ENCODE results near the gene TCF21. TPM values are rescaled to one million over a fixed set of nuclear protein-coding genes. Genes with fewer than 3 reads are reported as not detected.
A peak's percentile ranks its signal among the peaks of the same experiment; 100 is the strongest.
"Not testable (repeated sequence)": the region's sequence is repeated elsewhere in the genome, so short reads cannot be mapped to it uniquely, and the experiment has no call there.

The TCF21 gene
- total RNA-seq, 1 donor from 2014 or later = not detected

DNA sequence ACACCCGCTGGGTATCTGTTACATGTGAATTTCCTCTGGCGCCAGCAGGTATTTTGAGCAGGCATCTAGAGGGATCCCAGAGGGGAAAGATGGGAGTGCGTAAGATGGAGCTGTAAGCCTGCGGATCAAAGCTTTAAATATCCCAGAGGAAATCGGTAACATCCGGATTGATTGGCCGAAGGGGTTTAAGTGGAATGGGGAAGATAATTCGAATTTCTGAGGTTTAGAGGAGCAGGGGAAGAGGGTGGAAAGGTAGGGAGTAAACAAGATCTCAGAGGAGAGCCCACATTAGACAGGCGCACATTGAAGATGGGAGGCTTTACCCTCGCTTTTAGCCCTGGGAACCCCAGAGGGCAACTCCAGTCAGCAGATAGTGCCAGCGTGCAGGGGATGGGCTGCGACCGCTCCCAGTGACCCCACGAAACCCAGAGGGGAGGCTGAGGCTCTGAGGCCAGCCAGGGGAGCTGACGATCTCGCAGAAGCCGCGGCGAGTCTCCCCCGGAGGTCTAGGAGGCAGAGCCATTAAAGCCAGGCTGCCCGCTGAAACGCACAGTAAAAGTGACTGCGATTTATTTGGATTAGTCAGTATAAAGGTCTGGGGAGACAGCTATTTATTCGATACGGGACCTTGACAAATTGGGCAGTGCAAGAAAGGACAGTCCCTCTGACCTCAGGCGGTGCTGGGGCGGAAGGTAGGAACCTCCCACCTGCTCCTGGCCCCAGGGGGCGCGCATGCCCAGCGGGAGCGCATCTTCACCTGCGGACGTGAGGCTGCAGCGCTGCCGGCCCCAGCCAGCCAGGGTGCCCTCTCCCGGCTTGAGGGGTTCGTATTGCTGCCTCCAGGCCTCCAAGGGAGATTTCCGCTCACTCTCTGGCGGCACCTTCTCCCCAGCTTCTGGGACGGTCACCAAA lies 34.3 kb upstream of the TCF21 start:
- Mint-ChIP-seq H3K4me3 (ENCODE audit: low read depth) (peak overlapping the region; percentile 71), H3K36me3 (ENCODE audit: insufficient read depth) (no peaks in the 10 kb centered on the region), H3K27ac (no peak overlapping the region), H3K27me3 (peaks cover 49% of the 10 kb centered on the region), H3K4me1 (ENCODE audit: low read depth) (peaks cover 15% of the 10 kb centered on the region), H3K9me3 (ENCODE audit: low read depth) (no peaks in the 10 kb centered on the region)
- DNase-seq (ENCODE audit: low spot score, unreplicated experiment) = peak; percentile 51
- TF ChIP-seq, protein P1, sequence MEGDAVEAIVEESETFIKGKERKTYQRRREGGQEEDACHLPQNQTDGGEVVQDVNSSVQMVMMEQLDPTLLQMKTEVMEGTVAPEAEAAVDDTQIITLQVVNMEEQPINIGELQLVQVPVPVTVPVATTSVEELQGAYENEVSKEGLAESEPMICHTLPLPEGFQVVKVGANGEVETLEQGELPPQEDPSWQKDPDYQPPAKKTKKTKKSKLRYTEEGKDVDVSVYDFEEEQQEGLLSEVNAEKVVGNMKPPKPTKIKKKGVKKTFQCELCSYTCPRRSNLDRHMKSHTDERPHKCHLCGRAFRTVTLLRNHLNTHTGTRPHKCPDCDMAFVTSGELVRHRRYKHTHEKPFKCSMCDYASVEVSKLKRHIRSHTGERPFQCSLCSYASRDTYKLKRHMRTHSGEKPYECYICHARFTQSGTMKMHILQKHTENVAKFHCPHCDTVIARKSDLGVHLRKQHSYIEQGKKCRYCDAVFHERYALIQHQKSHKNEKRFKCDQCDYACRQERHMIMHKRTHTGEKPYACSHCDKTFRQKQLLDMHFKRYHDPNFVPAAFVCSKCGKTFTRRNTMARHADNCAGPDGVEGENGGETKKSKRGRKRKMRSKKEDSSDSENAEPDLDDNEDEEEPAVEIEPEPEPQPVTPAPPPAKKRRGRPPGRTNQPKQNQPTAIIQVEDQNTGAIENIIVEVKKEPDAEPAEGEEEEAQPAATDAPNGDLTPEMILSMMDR (IDR thresholded peaks at IDR 0.05; ENCODE audit: unreplicated experiment) = peak; percentile 55

DNA sequence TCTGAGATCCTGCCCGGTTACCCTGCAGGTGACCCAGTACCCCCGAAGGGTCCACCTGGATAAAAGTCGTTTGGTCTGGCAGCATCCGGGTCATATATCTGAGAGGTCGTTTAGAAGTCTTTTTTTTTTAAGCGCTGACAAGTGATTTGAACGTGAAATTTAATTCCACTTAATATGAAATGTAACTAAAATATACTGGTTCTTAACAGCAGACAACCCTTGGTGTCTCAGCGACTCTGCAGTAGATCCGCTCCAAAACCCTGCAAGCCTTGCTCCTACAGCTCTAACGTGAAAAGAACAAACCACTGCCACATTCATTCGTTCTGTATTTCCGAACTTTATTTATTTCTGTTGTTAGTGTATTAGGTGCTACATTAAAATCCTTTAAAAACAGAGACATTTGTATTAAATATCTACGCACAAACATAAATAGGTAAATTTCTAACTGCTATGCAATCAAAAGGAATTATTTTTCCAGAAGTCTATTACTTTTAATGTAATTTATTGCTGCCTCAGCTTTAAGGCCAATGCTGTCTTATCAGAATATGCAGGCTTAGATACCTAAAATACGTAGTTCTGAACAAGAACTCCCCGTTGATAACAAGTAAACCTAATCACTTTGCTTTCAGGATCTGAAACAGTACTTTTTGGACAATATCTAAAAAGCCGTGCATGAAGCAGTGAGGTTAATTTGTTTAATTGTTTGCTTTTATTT lies 33.5 kb upstream of the TCF21 start:
- DNase-seq (ENCODE audit: low spot score, unreplicated experiment) = no peak
- Mint-ChIP-seq H3K27ac (no peak overlapping the region), H3K27me3 (peaks cover 46% of the 10 kb centered on the region), H3K9me3 (ENCODE audit: low read depth) (peaks cover 4% of the 10 kb centered on the region), H3K4me1 (ENCODE audit: low read depth) (peaks cover 15% of the 10 kb centered on the region), H3K4me3 (ENCODE audit: low read depth) (peak overlapping the region; percentile 71), H3K36me3 (ENCODE audit: insufficient read depth) (no peaks in the 10 kb centered on the region)
- TF ChIP-seq, protein P1 (IDR thresholded peaks at IDR 0.05; ENCODE audit: unreplicated experiment) = no peak

DNA sequence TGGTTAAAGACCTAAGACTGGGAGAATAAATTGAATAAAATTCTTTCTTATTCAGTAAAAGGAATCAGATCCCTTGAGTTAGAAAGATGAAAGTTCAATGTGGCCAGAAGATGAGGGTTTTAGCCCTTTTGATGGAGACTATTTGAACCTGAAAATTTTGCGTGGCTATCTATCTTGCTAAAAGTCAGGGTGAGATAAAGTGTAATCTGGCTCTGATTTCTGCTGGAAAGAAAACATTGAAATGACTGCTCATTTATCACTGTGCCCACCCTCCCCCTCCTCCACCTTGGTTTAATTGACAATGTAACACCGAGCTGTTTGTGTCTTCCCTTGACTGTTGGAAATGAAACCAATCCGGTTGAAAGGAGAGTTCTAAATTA lies 32.9 kb upstream of the TCF21 start:
- H3K27ac Mint-ChIP-seq = no peak overlapping the region
- H3K4me1 Mint-ChIP-seq (ENCODE audit: low read depth) = peaks cover 15% of the 10 kb centered on the region
- H3K27me3 Mint-ChIP-seq = peaks cover 46% of the 10 kb centered on the region
- TF ChIP-seq, protein P1 (IDR thresholded peaks at IDR 0.05; ENCODE audit: unreplicated experiment) = no peak
- peaks cover 5% of the 10 kb centered on the region for H3K9me3 Mint-ChIP-seq (ENCODE audit: low read depth)
- no peaks in the 10 kb centered on the region for H3K36me3 Mint-ChIP-seq (ENCODE audit: insufficient read depth)
- H3K4me3 Mint-ChIP-seq (ENCODE audit: low read depth) = no peak overlapping the region
- no peak for DNase-seq (ENCODE audit: low spot score, unreplicated experiment)

DNA sequence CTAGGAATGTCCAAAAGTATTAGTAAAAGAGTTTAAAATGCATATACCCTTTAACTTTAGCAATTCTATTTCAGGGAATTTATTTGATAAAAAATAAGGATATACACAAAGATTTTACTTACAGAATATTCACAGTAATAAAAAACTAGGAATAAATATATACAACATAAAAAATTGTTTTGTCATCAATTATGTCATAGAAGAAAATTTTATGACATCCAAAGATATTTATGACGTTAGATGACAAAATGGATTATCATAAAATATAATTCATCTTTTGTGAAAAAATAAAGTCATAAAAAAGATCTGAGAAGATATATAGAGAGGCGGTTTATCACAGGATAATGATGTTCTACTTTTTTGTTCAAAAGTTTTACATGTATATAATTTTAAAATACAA lies 32.0 kb upstream of the TCF21 start:
- H3K9me3 Mint-ChIP-seq (ENCODE audit: low read depth) = peaks cover 15% of the 10 kb centered on the region
- H3K27ac Mint-ChIP-seq = no peak overlapping the region
- H3K36me3 Mint-ChIP-seq (ENCODE audit: insufficient read depth) = no peaks in the 10 kb centered on the region
- peaks cover 15% of the 10 kb centered on the region for H3K4me1 Mint-ChIP-seq (ENCODE audit: low read depth)
- no peak overlapping the region for H3K4me3 Mint-ChIP-seq (ENCODE audit: low read depth)
- H3K27me3 Mint-ChIP-seq = peaks cover 40% of the 10 kb centered on the region
- DNase-seq (ENCODE audit: low spot score, unreplicated experiment) = no peak
- TF ChIP-seq, protein P1 (IDR thresholded peaks at IDR 0.05; ENCODE audit: unreplicated experiment) = no peak

DNA sequence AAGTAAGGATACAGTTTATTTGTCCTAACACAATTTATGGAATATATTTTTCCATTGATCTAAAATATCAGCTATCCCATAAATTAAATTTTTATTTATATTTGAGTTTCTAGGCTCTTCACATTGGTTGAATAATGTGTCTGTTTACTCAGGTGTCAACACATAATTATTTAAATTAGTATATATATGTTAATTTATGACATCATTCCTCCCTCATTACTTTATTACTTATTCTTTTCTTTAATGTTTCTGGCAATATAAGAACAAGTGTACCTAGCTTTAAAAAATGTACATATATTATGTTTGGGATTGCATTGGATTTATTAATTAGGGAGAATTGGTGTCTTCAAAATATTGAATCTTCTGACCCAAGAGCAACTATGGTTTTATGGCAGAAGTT lies 31.2 kb upstream of the TCF21 start:
- H3K9me3 Mint-ChIP-seq (ENCODE audit: low read depth) = peaks cover 22% of the 10 kb centered on the region
- DNase-seq (ENCODE audit: low spot score, unreplicated experiment) = no peak
- H3K4me1 Mint-ChIP-seq (ENCODE audit: low read depth) = peaks cover 15% of the 10 kb centered on the region
- H3K36me3 Mint-ChIP-seq (ENCODE audit: insufficient read depth) = no peaks in the 10 kb centered on the region
- H3K27ac Mint-ChIP-seq = no peak overlapping the region
- H3K27me3 Mint-ChIP-seq = peaks cover 35% of the 10 kb centered on the region
- H3K4me3 Mint-ChIP-seq (ENCODE audit: low read depth) = no peak overlapping the region
- TF ChIP-seq, protein P1 (IDR thresholded peaks at IDR 0.05; ENCODE audit: unreplicated experiment) = no peak

DNA sequence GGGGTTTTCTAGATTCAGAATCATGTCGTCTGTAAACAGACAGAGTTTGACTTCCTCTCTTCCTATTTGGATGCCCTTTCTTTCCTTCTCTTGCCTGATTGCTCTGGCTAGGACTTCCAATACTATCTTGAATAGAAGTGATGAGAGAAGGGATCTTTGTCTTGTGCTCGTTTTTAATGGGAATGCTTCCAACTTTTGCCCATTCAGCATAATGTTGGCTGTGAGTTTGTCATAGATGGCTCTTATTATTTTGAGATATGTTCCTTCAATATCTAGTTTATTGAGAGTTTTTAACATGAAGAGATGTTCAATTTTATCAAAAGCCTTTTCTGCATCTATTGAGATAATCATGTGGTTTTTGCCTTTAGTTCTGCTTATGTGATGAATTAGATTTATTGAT lies 27.6 kb upstream of the TCF21 start:
- not testable (repeated sequence) for H3K27ac Mint-ChIP-seq; H3K27me3 Mint-ChIP-seq; H3K4me3 Mint-ChIP-seq (ENCODE audit: low read depth); DNase-seq (ENCODE audit: low spot score, unreplicated experiment); H3K4me1 Mint-ChIP-seq (ENCODE audit: low read depth); H3K36me3 Mint-ChIP-seq (ENCODE audit: insufficient read depth)
- peaks cover 30% of the 10 kb centered on the region for H3K9me3 Mint-ChIP-seq (ENCODE audit: low read depth)
